Lower leg skin (tissue), 3 donors: ENCODE measurements around the gene SLC44A3.

ENCODE experiments used
- POLR2A ChIP-seq, 2 donors: fragments of 450-650 bp; IDR thresholded peaks; one replicate each; pipeline ENCODE4 v1.6.1; 2016 to 2017; ENCODE audit warnings: antibody characterized with exemption in 2 of 2, mild to moderate bottlenecking in 1 of 2, moderate library complexity in 1 of 2
- TF ChIP-seq, protein P1 (sequence below), 3 donors: fragments of 450-650 bp; IDR thresholded peaks; one replicate each; pipeline ENCODE4 v1.5.1; 2016; ENCODE audit warnings: antibody characterized with exemption in 3 of 3, mild to moderate bottlenecking in 3 of 3, moderate library complexity in 2 of 3

DNA sequence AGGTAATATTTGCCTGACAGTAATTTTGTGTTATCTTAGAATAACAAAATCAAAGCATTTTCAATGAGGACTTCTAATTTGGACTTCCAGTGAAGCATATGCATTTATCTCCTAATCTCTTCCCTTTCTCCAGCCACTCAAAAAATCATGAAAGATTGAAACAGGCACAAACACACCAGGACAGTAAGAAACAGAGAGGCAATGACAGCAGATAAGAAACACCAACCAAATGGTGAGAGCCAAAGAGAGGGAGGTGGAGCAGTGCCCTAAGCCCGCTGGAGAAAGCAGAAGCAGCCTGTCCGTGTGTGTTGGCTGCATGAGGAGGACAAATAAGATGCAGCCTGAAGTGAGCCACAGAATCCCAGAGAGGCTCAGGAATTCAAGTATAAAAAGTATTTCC is 39.0 kb downstream of the SLC44A3 start:
- TF ChIP-seq, protein P1, sequence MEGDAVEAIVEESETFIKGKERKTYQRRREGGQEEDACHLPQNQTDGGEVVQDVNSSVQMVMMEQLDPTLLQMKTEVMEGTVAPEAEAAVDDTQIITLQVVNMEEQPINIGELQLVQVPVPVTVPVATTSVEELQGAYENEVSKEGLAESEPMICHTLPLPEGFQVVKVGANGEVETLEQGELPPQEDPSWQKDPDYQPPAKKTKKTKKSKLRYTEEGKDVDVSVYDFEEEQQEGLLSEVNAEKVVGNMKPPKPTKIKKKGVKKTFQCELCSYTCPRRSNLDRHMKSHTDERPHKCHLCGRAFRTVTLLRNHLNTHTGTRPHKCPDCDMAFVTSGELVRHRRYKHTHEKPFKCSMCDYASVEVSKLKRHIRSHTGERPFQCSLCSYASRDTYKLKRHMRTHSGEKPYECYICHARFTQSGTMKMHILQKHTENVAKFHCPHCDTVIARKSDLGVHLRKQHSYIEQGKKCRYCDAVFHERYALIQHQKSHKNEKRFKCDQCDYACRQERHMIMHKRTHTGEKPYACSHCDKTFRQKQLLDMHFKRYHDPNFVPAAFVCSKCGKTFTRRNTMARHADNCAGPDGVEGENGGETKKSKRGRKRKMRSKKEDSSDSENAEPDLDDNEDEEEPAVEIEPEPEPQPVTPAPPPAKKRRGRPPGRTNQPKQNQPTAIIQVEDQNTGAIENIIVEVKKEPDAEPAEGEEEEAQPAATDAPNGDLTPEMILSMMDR (IDR thresholded peaks at IDR 0.05): no peak
- no peak for TF ChIP-seq POLR2A (IDR thresholded peaks at IDR 0.05)
